Neuronal stem cell (in vitro differentiated cells): ENCODE data around the gene CROCC2.
A peak's percentile ranks its signal among the peaks of the same experiment; 100 is the strongest.

Source experiments
- DNase-seq: peaks from one replicate; pipeline ENCODE4 v3.0.0-alpha.2; 2013; ENCODE audit warnings: low spot score
- H2AFZ ChIP-seq: one replicate; pipeline ENCODE4 v1.6.1; 2013; ENCODE audit warnings: mild to moderate bottlenecking, low read length, inconsistent platforms
- H2AK5ac ChIP-seq: 2 replicates; pipeline ENCODE4 v1.6.1; 2013; ENCODE audit warnings: low read depth, mild to moderate bottlenecking, inconsistent platforms, low read length, moderate library complexity, mixed read lengths
- H2BK120ac ChIP-seq: 2 replicates; pipeline ENCODE4 v1.6.1; 2013; ENCODE audit warnings: low read depth, mild to moderate bottlenecking, inconsistent platforms, low read length, moderate library complexity, mixed read lengths
- H2BK12ac ChIP-seq: one replicate; pipeline ENCODE4 v1.6.1; 2013; ENCODE audit warnings: low read length, inconsistent platforms
- H2BK15ac ChIP-seq: 2 replicates; pipeline ENCODE4 v1.6.1; 2013; ENCODE audit warnings: mild to moderate bottlenecking, low read length, inconsistent platforms, mixed read lengths
- H2BK5ac ChIP-seq: one replicate; pipeline ENCODE4 v1.6.1; 2013; ENCODE audit warnings: inconsistent platforms, mild to moderate bottlenecking, low read length, moderate library complexity
- H3K14ac ChIP-seq: one replicate; pipeline ENCODE4 v1.6.1; 2013; ENCODE audit warnings: low read length, inconsistent platforms
- H3K18ac ChIP-seq: 2 replicates; pipeline ENCODE4 v1.6.1; 2013; ENCODE audit warnings: low read length, inconsistent platforms
- H3K23ac ChIP-seq: 2 replicates; pipeline ENCODE4 v1.6.1; 2013; ENCODE audit warnings: low read depth, mild to moderate bottlenecking, mixed read lengths, low read length, inconsistent platforms; ENCODE audit not compliant: poor library complexity
- H3K27ac ChIP-seq: replicated peaks from 3 replicates; pipeline ENCODE4 v1.5.1; 2013; ENCODE audit warnings: low read length, inconsistent platforms
- H3K27me3 ChIP-seq, 3 experiments: 2 replicates each; pipeline ENCODE4 v1.6.1; 2013; ENCODE audit warnings: low read length in 3 of 3, mild to moderate bottlenecking in 2 of 3, inconsistent platforms in 1 of 3, low read depth in 1 of 3, mixed read lengths in 1 of 3, moderate library complexity in 1 of 3; ENCODE audit not compliant: control insufficient read depth in 3 of 3, insufficient read depth in 3 of 3
- H3K36me3 ChIP-seq, 2 donors: replicated peaks in 1 of 2; 2 replicates each; pipeline ENCODE4 v1.6.1; 2013; ENCODE audit warnings: low read length in 2 of 2; ENCODE audit not compliant: control insufficient read depth in 2 of 2, insufficient read depth in 2 of 2
- H3K4ac ChIP-seq: 2 replicates; pipeline ENCODE4 v1.6.1; 2013; ENCODE audit warnings: inconsistent platforms, mild to moderate bottlenecking, low read length, moderate library complexity
- H3K4me1 ChIP-seq, 2 donors: 1 replicate in 1 of 2; 2 replicates in 1 of 2; pipeline ENCODE4 v1.6.1; 2013; ENCODE audit warnings: low read length in 2 of 2, low read depth in 1 of 2; ENCODE audit not compliant: control insufficient read depth in 2 of 2, insufficient read depth in 1 of 2
- H3K4me2 ChIP-seq: one replicate; pipeline ENCODE4 v1.6.1; 2013; ENCODE audit warnings: mild to moderate bottlenecking, low read length, inconsistent platforms; ENCODE audit not compliant: insufficient read depth, poor library complexity, severe bottlenecking
- H3K4me3 ChIP-seq, 2 donors: 2 replicates each; pipeline ENCODE4 v1.5.1; 2013; ENCODE audit warnings: low read length in 2 of 2, mild to moderate bottlenecking in 2 of 2, inconsistent platforms in 1 of 2, moderate library complexity in 1 of 2
- H3K79me1 ChIP-seq: one replicate; pipeline ENCODE4 v1.6.1; 2013; ENCODE audit warnings: low read depth, mild to moderate bottlenecking, inconsistent platforms, low read length, moderate library complexity
- H3K9ac ChIP-seq: one replicate; pipeline ENCODE4 v1.6.1; 2013; ENCODE audit warnings: mild to moderate bottlenecking, low read depth, low read length, inconsistent platforms; ENCODE audit not compliant: poor library complexity
- H3K9me3 ChIP-seq, 2 donors: replicated peaks in 1 of 2; 2 replicates each; pipeline versions ENCODE3 to v1.6.1; 2013; ENCODE audit warnings: low read length in 2 of 2, mild to moderate bottlenecking in 2 of 2, inconsistent platforms in 1 of 2, low read depth in 1 of 2, mixed read lengths in 1 of 2, moderate library complexity in 1 of 2; ENCODE audit not compliant: control insufficient read depth in 2 of 2, insufficient read depth in 1 of 2
- H4K8ac ChIP-seq: one replicate; pipeline ENCODE4 v1.6.1; 2013; ENCODE audit warnings: low read depth, mild to moderate bottlenecking, inconsistent platforms, low read length, moderate library complexity
- H4K91ac ChIP-seq: one replicate; pipeline ENCODE4 v1.6.1; 2013; ENCODE audit warnings: low read length, low read depth, mild to moderate bottlenecking, inconsistent platforms; ENCODE audit not compliant: poor library complexity
- WGBS, 2 donors: extraction: QIAGEN DNeasy Blood & Tissue Kit; methylation state at CpG; one replicate each; pipeline ENCODE4 v1.1.7; 2013; ENCODE audit warnings: missing lambda C conversion rate in 2 of 2, mixed read lengths in 1 of 2; ENCODE audit not compliant: insufficient read length in 2 of 2, insufficient replicate concordance in 1 of 2; ENCODE audit errors: extremely low coverage in 2 of 2; 5-methylcytosine and 5-hydroxymethylcytosine counted together

The CROCC2 gene

DNA sequence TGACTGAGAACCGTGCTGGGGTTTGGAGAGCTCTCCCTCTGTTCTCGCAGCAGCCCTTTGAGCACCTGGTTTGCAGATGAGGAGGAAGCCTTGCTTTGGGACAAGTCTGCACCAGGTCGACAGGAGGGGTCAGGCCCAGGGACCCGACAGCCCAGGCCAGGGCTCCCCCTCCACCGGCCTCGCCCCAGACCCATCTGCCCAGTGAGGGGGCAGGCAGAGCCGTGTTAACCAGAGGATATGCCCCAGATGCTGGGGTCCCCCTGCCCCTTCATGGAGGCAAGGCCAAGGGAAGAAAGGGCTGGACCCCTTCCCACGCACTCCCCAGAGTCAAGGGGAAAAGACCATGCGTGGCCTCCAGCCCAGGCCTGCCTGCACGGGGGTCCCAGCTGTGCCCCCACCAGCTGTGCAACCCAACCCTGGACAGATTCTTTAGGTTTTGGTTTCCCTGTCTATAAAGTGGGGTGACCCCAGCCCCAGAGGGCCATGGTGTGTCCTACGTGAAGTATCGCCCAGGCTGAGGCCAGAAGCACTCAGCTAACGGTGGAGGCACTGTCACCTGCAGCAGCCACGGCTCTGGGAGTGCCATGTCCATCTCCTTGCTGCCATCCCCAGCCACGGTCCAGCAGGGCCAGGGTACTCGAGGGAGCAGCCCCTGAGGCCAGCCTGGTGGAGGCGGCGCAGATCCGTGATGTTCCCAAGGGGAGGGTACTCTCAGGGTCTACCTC, 87.5 kb downstream of the CROCC2 start:
- no peak overlapping the region for H4K8ac ChIP-seq
- H3K9ac ChIP-seq: no peak overlapping the region
- H3K4me3 ChIP-seq: no peak overlapping the region
- H3K36me3 ChIP-seq: no peaks in the 10 kb centered on the region
- H3K9me3 ChIP-seq: no peaks in the 10 kb centered on the region
- H3K27ac ChIP-seq: no peak overlapping the region
- H2AFZ ChIP-seq: no peak overlapping the region
- no peaks in the 10 kb centered on the region for H3K79me1 ChIP-seq
- H3K14ac ChIP-seq: no peak overlapping the region
- H3K23ac ChIP-seq: peak overlapping the region; percentile 3
- H4K91ac ChIP-seq: no peak overlapping the region
- no peak overlapping the region for H3K4ac ChIP-seq
- H3K4me2 ChIP-seq: no peak overlapping the region
- H3K18ac ChIP-seq: peak overlapping the region; percentile 18
- no CpG with 5 or more reads among the region's 19 CpGs for WGBS, 2 donors
- DNase-seq: no peak
- peak overlapping the region; percentile 59 for H2BK5ac ChIP-seq
- peak overlapping the region; percentile 38 for H2BK15ac ChIP-seq
- peaks cover 0 to 90% (median 3%) of the 10 kb centered on the region in 3 experiments for H3K27me3 ChIP-seq
- H3K4me1 ChIP-seq: peaks cover 0 to 7% of the 10 kb centered on the region in 2 donors
- no peak overlapping the region for H2BK120ac ChIP-seq
- no peak overlapping the region for H2BK12ac ChIP-seq
- peak overlapping the region; percentile 22 for H2AK5ac ChIP-seq

DNA sequence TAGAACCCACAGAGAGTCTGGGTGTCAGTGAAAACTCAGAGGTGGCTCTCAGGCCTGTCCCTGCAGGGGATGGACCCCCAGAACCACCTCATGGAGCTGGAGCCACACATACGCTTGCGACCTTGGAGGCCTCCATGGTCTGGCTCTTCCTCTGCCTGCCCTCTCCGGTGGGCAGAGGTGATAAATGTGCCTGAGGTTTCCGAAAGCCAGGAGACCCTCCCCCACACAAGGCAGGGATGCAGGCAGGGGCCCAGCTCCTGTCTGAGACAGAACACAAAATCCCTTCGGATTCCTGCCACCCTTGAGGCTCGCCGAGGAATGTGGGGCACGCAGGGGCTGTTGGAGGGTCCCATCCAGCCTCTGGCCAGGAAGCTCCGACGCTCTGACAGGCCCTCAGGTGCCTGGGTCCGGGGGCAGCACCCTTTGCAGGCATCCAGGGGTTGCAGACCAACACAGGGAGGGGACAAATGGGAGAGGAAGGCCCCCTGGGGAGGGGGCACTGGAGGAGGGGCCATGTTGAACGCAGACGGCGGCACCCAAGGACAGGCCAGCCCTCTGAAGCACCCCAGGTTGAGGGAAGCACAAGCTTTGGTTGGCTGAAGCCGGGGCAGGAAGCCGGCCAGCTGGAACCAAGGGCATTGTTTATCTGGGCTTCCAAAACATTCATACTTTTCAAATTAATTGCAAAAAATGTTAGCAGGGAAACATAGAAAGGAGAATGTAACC, 88.2 kb downstream of the CROCC2 start:
- H3K14ac ChIP-seq: no peak overlapping the region

DNA sequence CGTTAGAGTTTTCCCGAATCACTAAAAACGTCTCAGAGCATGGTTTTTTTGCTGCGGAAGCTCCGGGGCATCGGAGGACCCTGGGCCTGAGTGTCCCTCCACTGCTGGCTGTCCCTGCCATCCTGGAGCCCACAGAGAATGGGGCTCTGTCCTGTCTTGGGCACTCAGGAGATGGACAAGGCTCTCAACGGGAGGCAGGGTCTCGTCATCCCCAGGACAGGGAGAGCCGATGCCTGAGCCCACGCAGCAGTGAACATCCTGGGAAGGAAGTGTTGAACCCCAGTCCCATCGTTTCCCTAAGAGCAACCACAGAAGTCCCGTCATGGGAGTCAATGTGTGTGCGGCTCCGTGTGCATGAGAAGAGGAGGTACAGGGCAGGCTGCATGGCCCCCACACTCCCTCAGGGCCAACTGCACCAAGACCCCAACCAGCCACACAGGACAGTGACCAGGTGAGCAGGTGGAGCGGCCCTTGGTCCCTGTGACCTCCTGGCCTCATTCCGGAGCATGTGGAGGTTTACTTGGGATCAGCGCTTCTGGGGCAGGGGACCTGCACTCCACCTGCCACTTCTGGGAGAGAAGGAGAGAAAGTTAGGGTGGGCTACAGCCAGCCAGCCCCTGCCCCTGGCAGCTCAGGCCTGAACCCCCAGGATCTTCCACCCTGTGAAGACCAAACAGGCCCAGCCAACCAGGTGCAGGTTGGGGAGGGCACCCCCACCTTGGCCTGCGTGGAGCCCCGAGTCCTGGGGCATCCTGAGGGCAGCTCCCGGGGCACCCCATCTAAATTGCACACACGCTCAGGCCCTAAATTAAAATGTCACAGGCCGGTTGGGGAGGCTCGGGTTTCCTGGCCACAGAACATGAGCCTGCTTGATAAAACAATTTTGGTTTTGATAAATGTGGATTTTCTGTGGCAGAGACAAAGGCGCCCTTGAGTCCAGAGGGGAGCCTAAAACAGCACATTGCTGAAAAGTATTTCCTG, 89.2 kb downstream of the CROCC2 start:
- no peak for DNase-seq
- Histone ChIP-seq H3K4ac (no peak overlapping the region), H3K36me3 (no peaks in the 10 kb centered on the region), H2BK12ac (peak overlapping the region; percentile 84), H2BK120ac (no peak overlapping the region), H3K18ac (peak overlapping the region; percentile 85), H3K27me3 (peaks cover 7 to 91% (median 20%) of the 10 kb centered on the region in 3 experiments), H2AFZ (no peak overlapping the region), H3K4me1 (peaks cover 2 to 7% of the 10 kb centered on the region in 2 donors), H3K9ac (no peak overlapping the region), H3K79me1 (no peaks in the 10 kb centered on the region), H3K14ac (peak overlapping the region; percentile 38), H3K27ac (no peak overlapping the region), H3K9me3 (peaks cover 0 to 2% of the 10 kb centered on the region in 2 donors), H2BK15ac (peak overlapping the region; percentile 96), H4K91ac (no peak overlapping the region), H3K4me2 (no peak overlapping the region), H3K23ac (no peak overlapping the region), H3K4me3 (no peak overlapping the region), H2BK5ac (peak overlapping the region; percentile 19), H4K8ac (peak overlapping the region; percentile 17), H2AK5ac (peak overlapping the region; percentile 90)
- WGBS, 2 donors: no CpG with 5 or more reads among the region's 24 CpGs

More for the DNA sequence above, 88.2 kb downstream of the CROCC2 start:
- Histone ChIP-seq H3K27ac (no peak overlapping the region), H3K36me3 (no peaks in the 10 kb centered on the region), H2BK5ac (peak overlapping the region; percentile 59), H2AFZ (no peak overlapping the region), H2BK12ac (peak overlapping the region; percentile 73), H3K79me1 (no peaks in the 10 kb centered on the region), H3K4me2 (no peak overlapping the region), H3K27me3 (peaks cover 5 to 90% (median 10%) of the 10 kb centered on the region in 3 experiments), H3K9ac (no peak overlapping the region), H3K4ac (peak overlapping the region; percentile 66), H3K9me3 (no peaks in the 10 kb centered on the region), H3K18ac (peak overlapping the region; percentile 24), H2BK120ac (no peak overlapping the region), H3K23ac (peak overlapping the region; percentile 3), H3K4me1 (peaks cover under 1 to 7% of the 10 kb centered on the region in 2 donors), H2AK5ac (peak overlapping the region; percentile 94), H4K91ac (no peak overlapping the region), H3K4me3 (no peak overlapping the region), H2BK15ac (peak overlapping the region; percentile 1), H4K8ac (no peak overlapping the region)
- WGBS, 2 donors: no CpG with 5 or more reads among the region's 16 CpGs
- DNase-seq: no peak
